Measurements from ENCODE around the gene SF3B4.
A peak's percentile ranks its signal among the peaks of the same experiment; 100 is the strongest.
"Not testable (repeated sequence)": the region's sequence is repeated elsewhere in the genome, so short reads cannot be mapped to it uniquely, and the experiment has no call there.

The SF3B4 gene

GRCh38 chr1:149927563-149928400 lies at the start of gene SF3B4:
SF3B4 (minus strand) TSS chr1:149927803; CDS start chr1:149927759, 44 bp downstream.
- DNase-seq = peak; percentile 77

DNA sequence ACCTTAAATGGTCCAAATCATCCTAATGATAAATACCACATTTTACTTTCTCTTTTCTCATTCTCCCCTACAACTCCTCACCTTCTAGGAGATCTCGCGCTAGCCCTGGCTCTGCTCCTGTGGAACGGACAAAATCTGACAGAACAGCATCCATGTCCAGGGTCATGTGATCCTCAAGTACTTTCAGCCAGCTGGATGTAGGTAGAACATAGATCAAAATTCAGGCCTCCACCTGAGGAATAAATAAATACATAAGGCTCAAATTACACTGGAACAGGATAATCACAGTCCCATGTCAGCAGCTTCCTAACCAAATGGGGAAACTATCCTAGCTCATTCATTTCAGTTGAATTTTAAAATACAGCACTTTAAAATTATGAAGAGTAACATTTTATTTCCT lies 49.7 kb upstream of the SF3B4 start:
- DNase-seq = peak; percentile 31

DNA sequence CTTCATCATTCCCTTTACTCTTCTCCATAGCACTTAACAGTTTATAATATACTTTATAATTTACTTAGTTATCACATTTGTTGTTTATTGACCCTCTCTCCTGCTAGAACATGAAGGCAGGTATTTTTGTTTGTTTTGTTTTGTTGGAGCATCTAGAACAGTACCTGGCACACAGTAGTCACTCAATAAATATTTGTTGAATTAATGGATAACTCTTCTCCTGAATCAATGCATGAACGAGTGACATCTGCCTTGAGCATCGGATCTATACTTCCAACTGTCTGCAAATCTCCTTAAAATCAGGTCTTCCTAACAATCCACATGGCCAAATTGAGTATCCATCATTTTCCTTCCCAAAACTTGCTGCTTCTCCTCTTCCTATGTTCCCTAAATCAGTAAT lies 44.9 kb upstream of the SF3B4 start:
- DNase-seq = no peak

DNA sequence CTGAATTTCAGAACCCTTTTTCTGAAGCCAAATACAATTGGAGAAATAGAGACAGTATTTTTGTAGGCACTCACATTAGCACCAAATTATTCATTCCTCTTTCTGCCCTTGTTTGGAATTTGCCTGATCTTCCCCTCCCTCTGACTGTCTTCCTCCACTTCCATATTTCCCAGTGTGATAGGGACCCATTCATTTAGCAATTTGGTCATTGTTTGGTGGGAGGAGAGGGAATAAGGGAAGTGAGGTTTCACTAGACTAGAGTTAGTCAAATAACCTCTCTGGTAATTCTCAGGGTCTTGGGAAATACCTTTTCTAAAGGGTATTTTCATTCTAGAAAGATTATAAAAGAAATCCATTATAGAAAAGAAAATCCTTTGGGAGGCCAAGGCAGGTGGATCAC lies 40.0 kb upstream of the SF3B4 start:
- DNase-seq = no peak

DNA sequence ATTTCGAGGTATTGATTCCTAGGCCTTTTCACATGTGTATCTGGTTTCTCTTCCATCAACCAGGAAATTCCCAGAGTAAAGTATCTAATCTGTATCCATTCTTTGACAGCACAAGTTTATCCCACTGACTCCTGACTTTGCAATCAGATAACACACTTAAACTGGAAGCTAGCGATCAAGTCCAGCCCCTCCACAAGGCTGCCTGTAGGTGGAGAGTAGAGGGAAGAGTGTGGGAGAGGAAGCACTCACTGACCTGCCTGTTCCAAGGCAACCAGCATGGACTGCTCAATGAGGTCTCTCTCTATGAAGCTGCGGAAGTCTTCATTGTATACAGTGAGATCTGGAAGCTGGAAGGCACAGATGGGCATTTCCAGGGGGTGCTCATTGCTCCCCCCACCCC lies 39.4 kb upstream of the SF3B4 start:
- DNase-seq = no peak

- DNase-seq = no peak
Observed at GRCh38 chr1:149966405-149966804, 38.8 kb upstream of the SF3B4 start.

DNA sequence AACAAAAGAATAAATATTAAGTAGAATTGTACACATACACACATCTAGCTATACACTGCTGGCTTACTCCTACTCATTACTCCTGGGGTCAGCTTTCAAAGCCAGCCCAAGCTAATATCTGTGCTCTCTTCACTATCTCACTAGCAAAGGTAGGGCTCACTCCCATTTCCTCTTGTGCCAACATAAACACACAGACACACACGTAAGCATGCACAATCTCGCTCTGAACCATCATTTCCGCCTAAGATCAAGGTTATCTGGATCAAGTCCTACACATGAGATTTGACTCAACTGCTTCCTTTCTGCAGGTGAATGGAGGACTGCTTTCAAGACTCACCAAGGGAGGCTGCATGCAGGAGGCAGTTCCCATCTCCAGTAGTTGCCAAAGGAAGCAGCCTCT lies 37.8 kb upstream of the SF3B4 start:
- no peak for DNase-seq

DNA sequence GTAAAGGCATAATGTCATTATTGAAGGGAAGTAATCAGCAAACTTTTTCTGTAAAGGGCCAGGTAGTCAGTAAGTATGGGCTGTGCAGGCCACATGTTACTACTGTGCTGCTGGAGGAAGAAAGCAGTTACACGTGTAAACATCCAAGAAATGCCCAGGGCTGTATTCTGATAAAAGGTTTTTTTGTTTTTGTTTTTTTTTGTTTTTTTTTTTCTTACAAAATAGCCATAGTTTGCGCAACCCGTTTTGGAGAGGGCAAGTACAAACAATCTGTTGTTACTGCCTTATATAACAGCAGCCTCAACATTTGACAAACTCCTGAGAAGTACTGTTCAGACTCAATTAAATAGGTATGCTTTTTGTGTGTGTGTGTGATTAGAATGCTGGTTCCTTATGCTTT lies 35.8 kb upstream of the SF3B4 start:
- no peak for DNase-seq

GRCh38 chr1:149962736-149963135 lies 35.1 kb upstream of the SF3B4 start:
- no peak for DNase-seq

GRCh38 chr1:149962039-149962647 lies 34.5 kb upstream of the SF3B4 start:
- peak; percentile 36 for DNase-seq

GRCh38 chr1:149957548-149957947 lies 29.9 kb upstream of the SF3B4 start:
- not testable (repeated sequence) for DNase-seq

- no peak for DNase-seq
Observed at GRCh38 chr1:149949911-149950310, 22.3 kb upstream of the SF3B4 start.

DNA sequence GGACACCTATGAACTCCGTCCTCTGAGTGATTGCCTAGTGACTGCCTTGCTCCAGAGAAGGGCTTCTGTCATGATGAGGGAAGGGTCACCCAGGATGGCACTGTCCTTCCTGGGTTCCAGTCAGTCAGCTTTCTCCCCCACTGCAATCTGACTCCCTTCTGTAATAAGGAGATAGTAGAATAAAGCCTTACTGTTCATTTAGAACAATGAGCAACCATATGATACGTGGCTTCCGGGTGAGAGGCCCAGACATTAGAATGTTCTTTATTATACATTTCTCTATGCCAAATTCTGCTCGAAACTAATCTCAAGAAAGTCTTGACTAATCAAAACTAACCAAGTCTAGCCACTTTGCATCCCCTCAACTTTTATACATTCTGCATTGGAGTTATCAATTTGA lies 17.6 kb upstream of the SF3B4 start:
- DNase-seq = no peak

DNA sequence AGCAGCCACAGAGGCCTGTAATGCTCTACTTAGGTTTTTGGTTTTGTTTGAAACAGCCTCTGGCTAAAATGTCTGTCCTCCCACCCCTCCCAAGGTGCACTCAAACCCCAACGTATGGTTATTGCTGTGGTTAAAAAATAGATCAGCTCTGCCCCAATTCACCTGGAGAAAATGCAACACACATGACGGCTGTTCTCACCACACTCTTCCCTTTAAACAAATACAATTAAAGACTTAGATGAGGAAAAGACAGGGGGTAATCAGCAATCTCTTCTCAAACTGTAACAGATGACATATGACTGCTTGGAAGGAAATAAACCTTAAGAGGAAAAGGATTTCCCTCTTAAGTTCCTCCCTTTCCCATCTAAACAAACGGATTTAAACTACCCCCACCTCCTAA lies 15.3 kb upstream of the SF3B4 start:
- no peak for DNase-seq

- no peak for DNase-seq
Observed at GRCh38 chr1:149942207-149942606, 14.6 kb upstream of the SF3B4 start.

DNA sequence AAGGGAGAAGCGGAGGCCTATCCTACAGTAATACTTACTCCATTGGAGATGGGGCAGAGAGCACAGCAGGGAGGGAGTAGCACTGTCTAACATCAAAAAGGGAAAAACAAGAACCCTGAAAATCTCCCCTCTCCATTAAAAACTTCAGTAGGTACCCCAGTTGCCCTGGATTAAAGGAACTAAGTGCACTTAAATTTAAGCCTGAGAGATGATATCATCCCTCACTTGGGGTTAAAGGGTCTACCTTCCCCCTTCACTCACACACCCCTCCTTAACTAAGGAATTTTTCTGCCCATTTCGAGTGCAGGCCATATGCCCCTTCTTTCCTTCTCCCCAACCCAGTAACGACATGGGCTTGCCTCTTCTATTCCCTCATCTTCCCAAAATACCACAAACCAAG lies 12.8 kb upstream of the SF3B4 start:
- DNase-seq = no peak

GRCh38 chr1:149938668-149939003 lies 11.0 kb upstream of the SF3B4 start:
- DNase-seq = not testable (repeated sequence)

DNA sequence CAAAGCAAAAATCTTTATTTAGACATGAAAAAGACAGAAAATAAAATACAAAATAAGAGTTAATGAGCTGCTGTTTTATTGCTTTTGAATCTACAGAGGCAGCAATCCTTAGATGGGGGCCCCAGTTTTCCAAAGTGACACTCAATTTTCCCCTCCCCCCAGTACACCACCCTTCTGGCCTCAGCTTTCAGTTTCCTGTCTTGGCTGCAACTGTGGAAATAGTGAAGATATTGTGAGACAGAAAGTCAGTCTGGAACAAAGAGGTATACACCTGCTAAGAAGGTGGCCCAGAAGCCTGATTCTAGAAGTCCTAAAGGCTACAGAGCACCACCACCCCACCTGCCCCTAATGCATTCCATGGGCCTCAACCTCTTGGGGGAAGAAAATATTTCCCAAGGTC lies 10.2 kb upstream of the SF3B4 start:
- DNase-seq = no peak

GRCh38 chr1:149936992-149937705 lies 9.5 kb upstream of the SF3B4 start:
- no peak for DNase-seq

DNA sequence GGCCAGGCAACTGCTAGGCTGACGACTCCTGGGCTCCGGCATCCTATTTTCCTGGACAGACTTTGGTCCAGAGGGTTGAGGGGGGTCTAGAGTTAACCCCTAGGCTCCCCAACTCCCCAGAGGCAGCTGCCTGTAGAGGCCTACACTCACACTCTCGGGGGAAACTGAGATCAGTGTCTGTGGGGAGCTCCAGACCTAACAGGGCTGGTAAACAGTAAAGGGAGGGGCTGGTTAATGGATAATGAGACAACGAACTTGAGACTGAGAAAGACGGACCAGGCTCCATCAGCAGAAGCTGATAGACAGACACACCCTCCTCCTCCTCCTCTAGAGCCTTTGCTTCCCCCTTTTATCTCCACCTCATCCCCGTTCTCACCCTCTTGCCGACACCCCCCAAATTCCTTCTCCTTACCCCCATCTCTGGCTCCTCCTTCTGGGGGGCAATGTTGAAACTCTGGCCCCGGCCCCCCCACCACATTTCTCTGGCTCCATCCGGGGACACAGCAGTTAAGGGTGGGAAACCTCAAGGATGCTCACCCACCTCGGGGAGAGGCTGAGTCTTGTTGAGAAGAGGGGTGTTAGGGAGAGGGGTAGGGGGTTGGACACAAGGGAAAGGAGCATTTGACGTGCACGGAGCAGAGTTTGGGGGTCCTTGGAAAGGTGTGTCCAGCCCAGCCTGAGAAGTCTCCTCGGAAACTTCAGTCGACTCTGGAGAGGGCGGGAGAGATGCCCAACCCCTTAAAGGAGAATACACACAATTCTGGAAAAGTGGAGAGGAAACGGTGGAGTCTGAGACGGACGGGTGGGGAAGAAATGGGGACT lies 8.8 kb upstream of the SF3B4 start, which contains the start of gene MTMR11:
Gene MTMR11 (minus strand): TSS at position 710 of the 822 bp plus-strand sequence. CDS start 232 bp downstream, at position 478.
- no peak for DNase-seq

DNA sequence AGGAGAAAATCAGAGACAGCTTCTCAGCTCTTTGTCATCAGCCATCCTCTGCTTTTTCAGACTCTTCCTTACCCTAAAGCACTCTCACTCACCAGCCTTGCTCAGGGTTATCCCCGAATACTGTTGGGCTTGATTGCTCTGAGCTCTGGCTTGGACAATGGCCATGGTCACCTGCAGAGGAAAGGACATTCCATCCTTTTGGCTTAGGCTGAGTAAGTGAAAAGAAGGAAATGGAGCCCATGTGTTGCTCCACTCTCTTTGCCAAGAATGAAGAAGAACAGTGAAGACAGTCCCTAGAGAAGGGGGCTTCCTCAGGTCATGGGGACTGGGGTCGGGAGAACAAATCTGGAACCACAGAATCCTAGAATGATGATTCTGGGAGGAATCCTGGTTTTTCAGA lies 6.8 kb upstream of the SF3B4 start:
- no peak for DNase-seq

GRCh38 chr1:149933208-149933607 lies 5.6 kb upstream of the SF3B4 start:
- no peak for DNase-seq

DNA sequence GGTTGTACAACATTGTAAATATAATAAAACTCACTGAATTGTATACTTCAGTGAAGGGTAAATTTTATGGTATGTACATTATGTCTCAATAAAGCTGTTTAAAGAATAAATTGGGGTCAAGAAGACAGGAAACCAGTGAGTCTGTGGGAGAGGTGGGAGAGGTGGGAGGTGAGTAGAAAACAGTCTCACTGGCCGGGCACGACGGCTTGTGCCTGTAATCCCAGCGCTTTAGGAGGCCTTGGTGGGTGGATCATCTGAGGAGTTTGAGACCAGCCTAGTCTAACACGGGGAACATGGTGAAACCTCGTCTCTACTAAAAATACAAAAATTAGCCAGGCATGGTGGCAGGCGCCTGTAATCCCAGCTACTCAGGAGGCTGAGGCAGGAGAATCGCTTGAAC lies 4.9 kb upstream of the SF3B4 start:
- no peak for DNase-seq

All from NCI-H2081 treated with DMSO at 0.1 percent for 48 hours (cell line).